Trophoblast cell (in vitro differentiated cells and primary cell): ENCODE results near the gene SERPINH1.

Experiments used
- DNase-seq, 2 donors: peaks; one replicate each; pipeline ENCODE4 v3.0.0-alpha.2; 2016
- H2AFZ ChIP-seq: 2 replicates; pipeline ENCODE4 v1.6.1; 2013; ENCODE audit warnings: low read length, moderate library complexity, mild to moderate bottlenecking; ENCODE audit not compliant: insufficient read depth, poor library complexity
- H2AK5ac ChIP-seq: 2 replicates; pipeline ENCODE4 v1.6.1; 2013; ENCODE audit warnings: mild to moderate bottlenecking, low read length
- H2BK120ac ChIP-seq: 2 replicates; pipeline ENCODE4 v1.6.1; 2013; ENCODE audit warnings: low read length, mild to moderate bottlenecking, moderate library complexity; ENCODE audit not compliant: insufficient read depth, poor library complexity
- H2BK12ac ChIP-seq: 2 replicates; pipeline ENCODE4 v1.6.1; 2013; ENCODE audit warnings: mild to moderate bottlenecking, low read length, moderate library complexity
- H2BK5ac ChIP-seq: 2 replicates; pipeline ENCODE4 v1.6.1; 2013; ENCODE audit warnings: low read length, low read depth, moderate library complexity, mild to moderate bottlenecking; ENCODE audit not compliant: poor library complexity
- H3K14ac ChIP-seq: 2 replicates; pipeline ENCODE4 v1.6.1; 2013; ENCODE audit warnings: mild to moderate bottlenecking, low read length
- H3K18ac ChIP-seq: 2 replicates; pipeline ENCODE4 v1.6.1; 2013; ENCODE audit warnings: mild to moderate bottlenecking, low read length
- H3K23ac ChIP-seq: 2 replicates; pipeline ENCODE4 v1.6.1; 2013; ENCODE audit warnings: low read length
- H3K27ac ChIP-seq: 2 replicates; pipeline ENCODE4 v1.5.1; 2013; ENCODE audit warnings: low read depth, mild to moderate bottlenecking, inconsistent platforms, low read length, moderate library complexity
- H3K27me3 ChIP-seq: 2 replicates; pipeline ENCODE4 v1.6.1; 2013; ENCODE audit warnings: inconsistent platforms, mild to moderate bottlenecking, low read length, moderate library complexity; ENCODE audit not compliant: insufficient read depth
- H3K36me3 ChIP-seq, 2 experiments: 1 replicate in 1 of 2; 2 replicates in 1 of 2; pipeline ENCODE4 v1.6.1; 2013; ENCODE audit warnings: low read length in 2 of 2, mild to moderate bottlenecking in 2 of 2, moderate library complexity in 1 of 2; ENCODE audit not compliant: insufficient read depth in 2 of 2, control insufficient read depth in 1 of 2
- H3K4ac ChIP-seq: 2 replicates; pipeline ENCODE4 v1.6.1; 2013; ENCODE audit warnings: low read depth, mild to moderate bottlenecking, low read length, moderate library complexity
- H3K4me1 ChIP-seq, 2 experiments: 1 replicate in 1 of 2; 2 replicates in 1 of 2; pipeline ENCODE4 v1.6.1; 2013; ENCODE audit warnings: low read length in 2 of 2, mild to moderate bottlenecking in 2 of 2, moderate library complexity in 1 of 2; ENCODE audit not compliant: insufficient read depth in 2 of 2, control insufficient read depth in 1 of 2
- H3K4me2 ChIP-seq: 2 replicates; pipeline ENCODE4 v1.6.1; 2013; ENCODE audit warnings: inconsistent platforms, mild to moderate bottlenecking, low read length, moderate library complexity
- H3K4me3 ChIP-seq: 2 replicates; pipeline ENCODE4 v1.5.1; 2013; ENCODE audit warnings: mild to moderate bottlenecking, low read depth, low read length, inconsistent platforms
- H3K79me1 ChIP-seq: one replicate; pipeline ENCODE4 v1.6.1; 2013; ENCODE audit warnings: low read length
- H3K79me2 ChIP-seq: 2 replicates; pipeline ENCODE4 v1.6.1; 2013; ENCODE audit warnings: low read length, mild to moderate bottlenecking; ENCODE audit not compliant: control insufficient read depth, insufficient read depth, poor library complexity
- H3K9ac ChIP-seq: 2 replicates; pipeline ENCODE4 v1.6.1; 2013; ENCODE audit warnings: mild to moderate bottlenecking, low read length
- H3K9me3 ChIP-seq: 2 replicates; pipeline ENCODE4 v1.6.1; 2013; ENCODE audit warnings: low read depth, mild to moderate bottlenecking, control low read depth, inconsistent platforms, low read length; ENCODE audit not compliant: insufficient read depth
- H4K12ac ChIP-seq: 2 replicates; pipeline ENCODE4 v1.6.1; 2013; ENCODE audit warnings: low read depth, mild to moderate bottlenecking, low read length, moderate library complexity
- H4K8ac ChIP-seq: 2 replicates; pipeline ENCODE4 v1.6.1; 2013; ENCODE audit warnings: low read depth, mild to moderate bottlenecking, low read length, moderate library complexity
- H4K91ac ChIP-seq: one replicate; pipeline ENCODE4 v1.6.1; 2013; ENCODE audit warnings: low read depth, mild to moderate bottlenecking, low read length, moderate library complexity
- WGBS: extraction: QIAGEN DNeasy Blood & Tissue Kit; methylation state at CpG from one replicate; pipeline ENCODE4 v1.1.7; 2013; ENCODE audit warnings: missing lambda C conversion rate; ENCODE audit not compliant: insufficient read length, insufficient coverage; ENCODE audit errors: extremely low coverage; 5-methylcytosine and 5-hydroxymethylcytosine counted together

The SERPINH1 gene

DNA sequence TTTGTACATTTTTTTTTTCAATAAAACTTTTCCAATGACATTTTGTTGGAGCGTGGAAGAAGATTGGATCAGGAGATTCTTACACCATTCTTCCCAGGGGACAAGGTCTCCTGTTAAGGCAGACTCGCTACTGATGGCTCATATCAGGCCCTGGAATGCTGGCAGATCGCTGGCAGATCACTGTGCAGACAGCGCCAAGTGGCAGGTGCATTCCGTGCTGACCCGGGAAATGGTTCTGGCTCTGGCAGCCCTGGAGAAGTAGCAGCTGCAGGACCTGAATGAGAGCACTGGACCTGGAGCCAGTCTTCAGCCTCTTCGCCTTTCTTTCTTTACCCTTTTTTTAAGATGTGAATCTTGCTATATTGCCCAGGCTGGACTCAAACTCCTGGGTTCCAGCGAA lies 10.7 kb downstream of the SERPINH1 start:
- H4K91ac ChIP-seq = no peak overlapping the region
- peaks cover 54 to 63% of the 10 kb centered on the region in 2 experiments for H3K36me3 ChIP-seq
- H2AK5ac ChIP-seq = no peak overlapping the region
- H2BK5ac ChIP-seq = no peak overlapping the region
- H3K9me3 ChIP-seq = no peaks in the 10 kb centered on the region
- no peaks in the 10 kb centered on the region for H3K79me1 ChIP-seq
- no peak overlapping the region for H3K9ac ChIP-seq
- H3K27ac ChIP-seq = no peak overlapping the region
- no peak overlapping the region for H3K4me2 ChIP-seq
- H2BK12ac ChIP-seq = no peak overlapping the region
- no peaks in the 10 kb centered on the region for H3K79me2 ChIP-seq
- H3K4ac ChIP-seq = no peak overlapping the region
- no CpG with 5 or more reads among the region's 8 CpGs for WGBS
- no peak overlapping the region for H3K23ac ChIP-seq
- no peak overlapping the region for H3K4me3 ChIP-seq
- H3K14ac ChIP-seq = no peak overlapping the region
- no peak overlapping the region for H2AFZ ChIP-seq
- H4K8ac ChIP-seq = no peak overlapping the region
- DNase-seq = no peak
- H3K27me3 ChIP-seq = no peaks in the 10 kb centered on the region
- no peak overlapping the region for H3K18ac ChIP-seq
- H2BK120ac ChIP-seq = no peak overlapping the region
- H4K12ac ChIP-seq = no peak overlapping the region
- peaks cover 2 to 8% of the 10 kb centered on the region in 2 experiments for H3K4me1 ChIP-seq

DNA sequence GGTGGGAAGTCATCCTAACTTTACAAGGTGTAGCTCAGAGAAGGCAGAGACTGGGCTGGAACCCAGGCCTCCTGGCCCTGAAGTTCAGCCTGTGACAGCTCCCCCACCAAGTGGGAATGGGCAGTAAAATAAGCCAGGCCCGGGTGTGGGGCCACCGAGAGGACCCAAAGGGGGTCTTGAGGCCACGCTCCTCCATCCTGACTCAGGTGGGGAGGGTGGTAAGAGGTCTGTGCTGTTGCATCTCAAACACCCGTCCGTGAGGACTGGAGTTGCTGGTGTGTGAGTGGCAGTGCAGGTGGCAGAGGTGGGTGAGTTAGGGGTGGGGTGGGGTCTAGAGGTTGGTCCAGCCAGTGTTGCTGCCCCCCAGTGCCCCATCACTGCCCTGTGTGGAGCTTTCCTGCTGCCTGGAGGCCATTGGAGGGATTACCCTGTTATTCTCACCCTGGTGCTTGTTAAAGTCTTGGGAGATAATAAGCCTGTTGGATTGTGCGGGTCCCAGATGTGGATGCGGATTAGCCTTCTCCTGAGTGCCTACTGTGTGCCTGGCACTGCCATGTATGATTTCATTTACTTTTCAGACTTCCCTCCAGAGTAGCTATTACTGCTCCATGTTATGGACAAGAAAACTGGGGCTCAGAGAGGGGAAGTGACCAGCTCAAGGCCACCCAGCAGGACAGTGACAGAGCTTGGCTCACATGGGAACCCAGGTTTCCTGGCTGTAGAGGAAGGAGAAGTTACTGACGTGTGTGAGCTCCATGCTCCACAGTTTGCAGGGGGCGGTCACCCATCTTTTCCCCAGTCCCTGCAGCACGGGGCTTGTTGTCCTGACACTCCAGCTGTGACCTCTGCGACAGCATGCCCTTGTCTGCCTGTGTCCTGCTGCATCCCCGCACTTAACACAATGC lies 12.9 kb downstream of the SERPINH1 start:
- H3K27ac ChIP-seq = no peak overlapping the region
- no peaks in the 10 kb centered on the region for H3K27me3 ChIP-seq
- no CpG with 5 or more reads among the region's 12 CpGs for WGBS
- no peaks in the 10 kb centered on the region for H3K9me3 ChIP-seq
- H4K12ac ChIP-seq = no peak overlapping the region
- no peak overlapping the region for H3K9ac ChIP-seq
- no peak overlapping the region for H3K4ac ChIP-seq
- H3K79me2 ChIP-seq = no peaks in the 10 kb centered on the region
- H2BK120ac ChIP-seq = no peak overlapping the region
- H3K4me1 ChIP-seq = peaks cover 2 to 8% of the 10 kb centered on the region in 2 experiments
- H4K8ac ChIP-seq = no peak overlapping the region
- no peak overlapping the region for H2BK12ac ChIP-seq
- no peaks in the 10 kb centered on the region for H3K79me1 ChIP-seq
- H2AFZ ChIP-seq = no peak overlapping the region
- H3K18ac ChIP-seq = no peak overlapping the region
- H3K36me3 ChIP-seq = peaks cover 35 to 43% of the 10 kb centered on the region in 2 experiments
- H3K14ac ChIP-seq = no peak overlapping the region
- no peak overlapping the region for H4K91ac ChIP-seq
- no peak overlapping the region for H3K4me2 ChIP-seq
- no peak overlapping the region for H2AK5ac ChIP-seq
- no peak overlapping the region for H3K4me3 ChIP-seq
- no peak overlapping the region for H3K23ac ChIP-seq
- DNase-seq = no peak
- H2BK5ac ChIP-seq = no peak overlapping the region

DNA sequence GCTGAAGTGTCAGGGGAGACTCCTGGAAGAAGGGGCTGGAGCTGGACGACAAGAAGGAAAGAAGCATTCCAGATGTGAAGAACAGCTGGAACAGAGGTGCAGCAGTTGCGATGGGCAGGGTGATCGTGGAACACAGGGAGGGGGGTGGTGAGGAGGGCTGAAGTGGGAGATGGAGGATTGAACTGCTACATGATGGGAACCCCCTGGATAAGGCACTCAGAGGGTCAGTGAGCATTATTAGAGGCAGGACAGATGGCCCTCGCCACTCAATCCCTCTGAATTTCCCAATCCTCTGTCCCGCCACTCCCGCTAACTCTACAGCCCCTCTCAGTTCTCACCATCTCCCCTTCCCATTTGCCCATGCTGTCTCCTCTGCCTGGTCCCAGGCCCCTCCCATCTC lies 14.0 kb downstream of the SERPINH1 start:
- no peak overlapping the region for H4K12ac ChIP-seq
- no peak overlapping the region for H3K18ac ChIP-seq
- H2BK5ac ChIP-seq = no peak overlapping the region
- no peaks in the 10 kb centered on the region for H3K79me2 ChIP-seq
- no peak overlapping the region for H2AK5ac ChIP-seq
- no peak overlapping the region for H3K9ac ChIP-seq
- no peak overlapping the region for H4K8ac ChIP-seq
- peaks cover 2 to 8% of the 10 kb centered on the region in 2 experiments for H3K4me1 ChIP-seq
- H4K91ac ChIP-seq = no peak overlapping the region
- H3K14ac ChIP-seq = no peak overlapping the region
- no peak overlapping the region for H3K4me2 ChIP-seq
- no peak overlapping the region for H2BK12ac ChIP-seq
- no CpG with 5 or more reads among the region's 6 CpGs for WGBS
- no peak overlapping the region for H3K23ac ChIP-seq
- H3K36me3 ChIP-seq = peaks cover 26 to 33% of the 10 kb centered on the region in 2 experiments
- no peaks in the 10 kb centered on the region for H3K79me1 ChIP-seq
- H2BK120ac ChIP-seq = no peak overlapping the region
- no peak overlapping the region for H3K4me3 ChIP-seq
- H2AFZ ChIP-seq = no peak overlapping the region
- no peaks in the 10 kb centered on the region for H3K9me3 ChIP-seq
- no peak overlapping the region for H3K4ac ChIP-seq
- no peaks in the 10 kb centered on the region for H3K27me3 ChIP-seq
- H3K27ac ChIP-seq = no peak overlapping the region
- no peak for DNase-seq

DNA sequence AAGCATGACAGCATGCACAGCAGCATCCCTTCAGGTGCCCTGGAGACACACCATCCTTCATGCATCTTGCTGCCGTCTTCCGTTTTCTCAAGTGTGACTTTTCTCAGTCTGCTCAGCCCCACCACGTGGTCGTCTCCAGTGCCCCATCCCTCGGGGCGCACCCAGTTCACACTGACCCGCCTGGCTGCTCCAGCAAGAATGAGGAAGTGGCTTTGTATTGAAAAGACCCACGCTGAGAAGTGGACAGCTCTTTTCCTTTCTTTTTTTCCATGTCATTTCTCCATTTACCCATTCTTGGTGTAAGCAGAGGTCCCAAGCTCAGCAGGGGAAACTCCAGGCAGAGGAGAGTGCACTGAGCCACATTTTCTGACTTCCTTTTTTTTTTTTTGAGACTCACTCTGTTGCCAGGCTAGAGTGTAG lies 14.5 kb downstream of the SERPINH1 start:
- no peak overlapping the region for H3K4ac ChIP-seq

More for the DNA sequence above, 14.5 kb downstream of the SERPINH1 start:
- no peak overlapping the region for H3K27ac ChIP-seq
- H3K36me3 ChIP-seq = peaks cover 23 to 28% of the 10 kb centered on the region in 2 experiments
- no peaks in the 10 kb centered on the region for H3K27me3 ChIP-seq
- H3K23ac ChIP-seq = no peak overlapping the region
- no peak overlapping the region for H3K4me2 ChIP-seq
- no peak overlapping the region for H4K8ac ChIP-seq
- H3K79me1 ChIP-seq = no peaks in the 10 kb centered on the region
- no peak overlapping the region for H3K9ac ChIP-seq
- H3K14ac ChIP-seq = no peak overlapping the region
- no peak overlapping the region for H3K18ac ChIP-seq
- WGBS = no CpG with 5 or more reads among the region's 8 CpGs
- H3K9me3 ChIP-seq = no peaks in the 10 kb centered on the region
- H2AFZ ChIP-seq = no peak overlapping the region
- no peak overlapping the region for H4K91ac ChIP-seq
- DNase-seq = peak; percentile 75 to 79
- H2AK5ac ChIP-seq = no peak overlapping the region
- no peaks in the 10 kb centered on the region for H3K79me2 ChIP-seq
- H2BK120ac ChIP-seq = no peak overlapping the region
- no peak overlapping the region for H4K12ac ChIP-seq
- no peak overlapping the region for H2BK12ac ChIP-seq
- peaks cover 2 to 8% of the 10 kb centered on the region in 2 experiments for H3K4me1 ChIP-seq
- no peak overlapping the region for H3K4me3 ChIP-seq
- no peak overlapping the region for H2BK5ac ChIP-seq
